Activated CD4-positive, alpha-beta T cell treated with anti-CD3 and anti-CD28 coated beads for 36 hours (primary cell): Measurements from ENCODE around the gene CDYL2. TPM values are rescaled to one million over a fixed set of nuclear protein-coding genes. Genes with fewer than 3 reads are reported as not detected.

Experiments used
- ATAC-seq: fragments of 200-7000 bp; cut with Tn5 transposase; one replicate; pipeline ENCODE4 v1.10.0; 2021; ENCODE audit warnings: mild to moderate bottlenecking, moderate library complexity
- CTCF ChIA-PET: fragments of 350-600 bp; sonication (Branson Sonifier 250); formaldehyde crosslinking; loops from one replicate; lab custom pipeline; 2021; ENCODE audit warnings: antibody characterized with exemption; lab: Charles Lee
- POLR2A ChIA-PET: fragments of 350-600 bp; sonication (Branson Sonifier 250); formaldehyde crosslinking; loops from one replicate; lab custom pipeline; 2021; ENCODE audit warnings: antibody characterized with exemption, inconsistent platforms; lab: Charles Lee
- DNase-seq: peaks from one replicate; pipeline ENCODE4 v3.0.0-alpha.2; 2020
- H3K27ac Mint-ChIP-seq: one replicate; pipeline ENCODE4 v1.8.0; 2021; ENCODE audit warnings: mixed read lengths
- H3K27me3 Mint-ChIP-seq: one replicate; pipeline ENCODE4 v1.8.0; 2021; ENCODE audit warnings: mixed read lengths
- H3K36me3 Mint-ChIP-seq: one replicate; pipeline ENCODE4 v1.8.0; 2021; ENCODE audit warnings: low read depth, mixed read lengths
- H3K4me1 Mint-ChIP-seq: one replicate; pipeline ENCODE4 v1.8.0; 2021; ENCODE audit warnings: mixed read lengths
- H3K4me3 Mint-ChIP-seq: one replicate; pipeline ENCODE4 v1.8.0; 2021; ENCODE audit warnings: mild to moderate bottlenecking, moderate library complexity, mixed read lengths
- H3K9me3 Mint-ChIP-seq: one replicate; pipeline ENCODE4 v1.8.0; 2021; ENCODE audit warnings: low read depth, mixed read lengths
- intact Hi-C, 2 experiments: fragments of 100-400 bp; cut with DNase I in 1 of 2; cut with micrococcal nuclease in 1 of 2; formaldehyde crosslinking; loops; one replicate each; pipeline versions ENCODE4 v1.14.2 to v1.15.1; 2022 to 2024; cut with DNase I, micrococcal nuclease
- total RNA-seq, 2 experiments: library from RNA; stranded (reverse); gene quantifications; one replicate each; pipeline ENCODE4 v1.2.3, GENCODE V29; 2021

Gene CDYL2
- 10 to 100 TPM; 17.6 to 21.5 TPM for total RNA-seq

- ChIA-PET POLR2A (no interaction called here), CTCF (interaction anchor here (1.1 kb wide), 1 partner anchor 199 kb away, joined by 3 read pairs; no protein-coding TSS in a partner anchor)
- H3K9me3 Mint-ChIP-seq = no peaks in the 10 kb centered on the region
- intact Hi-C loops = loop anchor here (1.0 to 10.0 kb wide), 5 partner anchors 132 to 960 kb away; partner anchors contain the start of genes CENPN (in 1 of the 2), CMC2 (in 1 of the 2) and DYNLRB2 (in 1 of the 2)
- peak within 1 kb of the TSS; percentile 84 for H3K4me3 Mint-ChIP-seq
- H3K36me3 Mint-ChIP-seq = peaks cover 5% of the 10 kb centered on the region
- peak; percentile 40 for ATAC-seq
- peaks cover 32% of the 10 kb centered on the region for H3K4me1 Mint-ChIP-seq
- H3K27ac Mint-ChIP-seq = peak within 1 kb of the TSS; percentile 89
- H3K27me3 Mint-ChIP-seq = no peaks in the 10 kb centered on the region
- peak; percentile 62 for DNase-seq
Measured at GRCh38 chr16:80804526-80805383, at the start of gene CDYL2. CDYL2 (minus strand) TSS chr16:80804598; CDS start chr16:80804173, 425 bp downstream.

DNA sequence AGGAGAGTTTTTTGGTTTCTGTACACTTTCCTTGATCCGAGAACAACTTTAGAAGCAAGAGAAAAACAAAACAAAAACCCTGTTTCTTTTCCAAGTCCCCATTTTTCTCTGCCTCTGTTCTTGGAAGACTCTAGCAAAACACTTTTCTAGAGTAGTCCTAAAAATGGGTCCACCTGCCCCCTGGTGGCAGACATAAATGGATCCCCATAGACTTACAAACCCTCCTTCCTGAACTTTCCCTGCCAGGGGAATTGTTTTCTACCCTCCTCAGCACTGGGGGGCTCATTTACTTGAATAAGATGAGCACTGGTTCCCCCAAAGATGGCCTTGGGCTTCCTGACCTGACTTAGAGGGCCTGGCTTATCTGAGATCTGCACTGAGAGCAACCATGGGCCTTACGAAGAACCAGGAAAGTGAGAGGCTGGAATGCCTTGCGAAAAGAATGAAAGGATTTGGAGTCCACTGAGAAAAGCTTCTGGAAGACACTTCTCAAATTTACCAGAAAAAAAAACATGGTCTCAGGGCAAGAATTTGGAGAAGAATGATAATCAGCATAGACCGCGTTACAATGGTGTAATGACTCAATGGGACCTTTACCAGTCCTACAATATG is 48.0 kb upstream of the CDYL2 start:
- Mint-ChIP-seq H3K4me1 (no peaks in the 10 kb centered on the region), H3K9me3 (no peaks in the 10 kb centered on the region), H3K27me3 (peaks cover 10% of the 10 kb centered on the region), H3K27ac (no peak overlapping the region), H3K4me3 (no peak overlapping the region), H3K36me3 (no peaks in the 10 kb centered on the region)
- peak; percentile 59 for DNase-seq
- POLR2A ChIA-PET = no interaction called here
- no peak for ATAC-seq
- intact Hi-C loops = loop anchor here (1.0 kb wide), 1 partner anchor 325 kb away; no protein-coding TSS in a partner anchor
- CTCF ChIA-PET = interaction anchor here (0.6 to 1.2 kb wide), 5 partner anchors 8 to 575 kb away, joined by 3 to 7 read pairs (median 4); no protein-coding TSS in a partner anchor

DNA sequence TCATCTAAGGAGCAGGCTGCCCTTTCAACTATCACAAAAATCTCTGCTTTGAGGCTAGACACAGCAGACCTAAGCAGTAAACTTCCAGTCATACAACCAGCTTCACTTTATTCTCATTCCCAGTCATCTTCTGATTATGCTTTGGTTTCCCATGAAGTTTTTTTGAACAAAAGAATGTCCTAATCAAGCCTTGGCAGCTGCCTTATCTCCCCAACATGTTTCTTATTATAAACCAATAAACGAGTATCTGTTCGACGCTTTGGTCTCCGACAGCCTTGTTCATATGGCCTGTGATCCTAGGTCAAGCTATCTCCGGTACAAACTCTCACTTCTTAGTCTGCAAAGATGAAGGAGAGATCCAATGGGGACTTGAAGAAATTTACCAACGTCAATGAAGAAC is 47.4 kb upstream of the CDYL2 start:
- intact Hi-C loops = loop anchor here (1.0 kb wide), 1 partner anchor 325 kb away; no protein-coding TSS in a partner anchor
- CTCF ChIA-PET = interaction anchor here (0.6 to 1.2 kb wide), 4 partner anchors 19 to 1370 kb away, joined by 3 to 7 read pairs (median 4); no protein-coding TSS in a partner anchor
- no peak for DNase-seq
- H3K36me3 Mint-ChIP-seq = no peaks in the 10 kb centered on the region
- ATAC-seq = no peak
- H3K27ac Mint-ChIP-seq = no peak overlapping the region
- H3K9me3 Mint-ChIP-seq = no peaks in the 10 kb centered on the region
- peaks cover 9% of the 10 kb centered on the region for H3K27me3 Mint-ChIP-seq
- H3K4me1 Mint-ChIP-seq = no peaks in the 10 kb centered on the region
- POLR2A ChIA-PET = no interaction called here
- H3K4me3 Mint-ChIP-seq = no peak overlapping the region

DNA sequence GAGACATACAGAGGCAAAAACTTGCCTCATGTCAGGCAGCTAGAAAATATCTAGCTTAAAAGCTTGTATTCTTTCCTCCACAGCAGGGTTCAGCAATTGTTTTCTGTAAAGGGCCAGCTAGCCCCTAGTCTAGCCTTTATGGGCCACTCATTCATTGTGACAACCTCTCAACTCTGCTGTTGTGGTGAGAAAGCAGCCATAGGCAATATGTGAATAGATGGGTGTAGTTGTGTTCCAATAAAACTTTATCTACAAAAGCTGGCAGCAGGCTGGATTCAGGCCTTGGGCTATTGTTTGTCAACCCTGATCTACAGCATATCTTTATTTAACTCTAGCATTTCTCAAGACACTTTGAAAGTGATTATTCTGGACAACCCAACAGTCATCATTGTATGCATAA is 46.4 kb upstream of the CDYL2 start:
- no peaks in the 10 kb centered on the region for H3K4me1 Mint-ChIP-seq
- no peak overlapping the region for H3K27ac Mint-ChIP-seq
- ChIA-PET CTCF (interaction anchor here (0.8 to 1.0 kb wide), 4 partner anchors 11 to 324 kb away, joined by 3 to 5 read pairs (median 3); no protein-coding TSS in a partner anchor), POLR2A (no interaction called here)
- DNase-seq (no peak), ATAC-seq (no peak)
- intact Hi-C loops = no loop called here
- H3K36me3 Mint-ChIP-seq = no peaks in the 10 kb centered on the region
- no peak overlapping the region for H3K4me3 Mint-ChIP-seq
- H3K9me3 Mint-ChIP-seq = no peaks in the 10 kb centered on the region
- H3K27me3 Mint-ChIP-seq = peaks cover 9% of the 10 kb centered on the region

- Mint-ChIP-seq H3K27ac (no peak overlapping the region), H3K36me3 (no peaks in the 10 kb centered on the region), H3K9me3 (no peaks in the 10 kb centered on the region), H3K4me3 (no peak overlapping the region), H3K27me3 (peaks cover 3% of the 10 kb centered on the region), H3K4me1 (no peaks in the 10 kb centered on the region)
- no peak for DNase-seq
- intact Hi-C loops = no loop called here
- CTCF ChIA-PET = interaction anchor here (1.7 kb wide), 1 partner anchor 322 kb away, joined by 8 read pairs; no protein-coding TSS in a partner anchor
- ATAC-seq = no peak
- POLR2A ChIA-PET = no interaction called here
Measured at GRCh38 chr16:80848862-80849261, 44.5 kb upstream of the CDYL2 start.

- no peak for DNase-seq
- Mint-ChIP-seq H3K4me3 (no peak overlapping the region), H3K4me1 (no peaks in the 10 kb centered on the region), H3K27me3 (peaks cover 5% of the 10 kb centered on the region), H3K27ac (no peak overlapping the region), H3K36me3 (no peaks in the 10 kb centered on the region), H3K9me3 (peaks cover 10% of the 10 kb centered on the region)
- intact Hi-C loops = no loop called here
- CTCF ChIA-PET = no interaction called here
- POLR2A ChIA-PET = no interaction called here
- ATAC-seq = no peak
Measured at GRCh38 chr16:80846680-80847079, 42.3 kb upstream of the CDYL2 start.

DNA sequence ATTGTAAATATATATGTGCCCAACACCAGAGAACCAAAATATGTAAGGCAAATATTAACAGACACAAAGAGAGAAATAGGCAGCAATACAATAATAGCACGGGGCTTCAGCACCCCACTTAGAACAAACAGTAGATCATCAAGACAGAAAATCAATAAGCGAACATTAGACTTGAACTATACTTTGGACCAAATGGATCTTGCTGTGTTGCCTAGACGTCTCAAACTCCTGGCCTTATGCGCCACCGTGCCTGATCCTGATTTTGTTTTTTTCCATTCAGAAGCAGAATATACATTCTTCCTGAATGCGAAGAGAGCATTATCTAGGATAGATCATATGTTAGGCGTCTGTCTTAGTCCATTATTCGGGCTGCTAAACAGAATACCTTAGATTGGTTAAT is 41.9 kb upstream of the CDYL2 start:
- H3K27me3 Mint-ChIP-seq = peaks cover 10% of the 10 kb centered on the region
- no peaks in the 10 kb centered on the region for H3K36me3 Mint-ChIP-seq
- POLR2A ChIA-PET = no interaction called here
- ATAC-seq (no peak), DNase-seq (no peak)
- no peaks in the 10 kb centered on the region for H3K4me1 Mint-ChIP-seq
- H3K9me3 Mint-ChIP-seq = peaks cover 12% of the 10 kb centered on the region
- CTCF ChIA-PET = interaction anchor here (0.7 kb wide), 1 partner anchor 184 kb away, joined by 3 read pairs; no protein-coding TSS in a partner anchor
- intact Hi-C loops = no loop called here
- H3K4me3 Mint-ChIP-seq = no peak overlapping the region
- H3K27ac Mint-ChIP-seq = no peak overlapping the region

DNA sequence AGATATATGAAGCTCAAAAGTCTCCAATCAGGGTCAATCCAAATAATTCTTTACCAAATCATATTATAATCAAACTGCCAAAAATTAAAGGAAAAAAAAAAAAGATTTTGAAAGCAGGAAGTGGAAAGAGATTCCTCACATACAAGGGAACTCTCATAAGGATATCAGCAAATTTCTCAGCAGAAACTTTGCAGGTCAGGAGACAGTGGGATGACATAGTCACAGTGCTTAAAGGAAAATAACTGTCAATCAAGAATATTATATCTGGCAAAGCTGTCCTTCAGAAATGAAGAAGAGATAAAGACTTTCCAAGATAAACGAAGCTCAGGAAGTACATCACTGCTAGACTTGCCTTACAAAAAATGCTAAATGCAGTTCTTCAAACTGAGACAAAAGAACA is 40.0 kb upstream of the CDYL2 start:
- DNase-seq = no peak
- ChIA-PET CTCF (interaction anchor here (1.0 kb wide), 2 partner anchors 8 to 19 kb away, joined by 3 read pairs; no protein-coding TSS in a partner anchor), POLR2A (no interaction called here)
- ATAC-seq = no peak
- intact Hi-C loops = no loop called here
- H3K27me3 Mint-ChIP-seq = peaks cover 14% of the 10 kb centered on the region
- no peak overlapping the region for H3K27ac Mint-ChIP-seq
- no peak overlapping the region for H3K4me3 Mint-ChIP-seq
- no peaks in the 10 kb centered on the region for H3K36me3 Mint-ChIP-seq
- peaks cover 16% of the 10 kb centered on the region for H3K9me3 Mint-ChIP-seq
- H3K4me1 Mint-ChIP-seq = no peaks in the 10 kb centered on the region

- Mint-ChIP-seq H3K4me3 (no peak overlapping the region), H3K27ac (no peak overlapping the region), H3K9me3 (peaks cover 16% of the 10 kb centered on the region), H3K4me1 (no peaks in the 10 kb centered on the region), H3K27me3 (peaks cover 23% of the 10 kb centered on the region), H3K36me3 (no peaks in the 10 kb centered on the region)
- CTCF ChIA-PET = no interaction called here
- ATAC-seq (no peak), DNase-seq (no peak)
- POLR2A ChIA-PET = no interaction called here
- intact Hi-C loops = no loop called here
Measured at GRCh38 chr16:80841231-80841630, 36.8 kb upstream of the CDYL2 start.

- intact Hi-C loops = no loop called here
- H3K9me3 Mint-ChIP-seq = peaks cover 11% of the 10 kb centered on the region
- H3K4me1 Mint-ChIP-seq = no peaks in the 10 kb centered on the region
- no peak overlapping the region for H3K4me3 Mint-ChIP-seq
- H3K27me3 Mint-ChIP-seq = peaks cover 27% of the 10 kb centered on the region
- no peaks in the 10 kb centered on the region for H3K36me3 Mint-ChIP-seq
- CTCF ChIA-PET = interaction anchor here (1.4 to 1.7 kb wide), 3 partner anchors 10 to 310 kb away, joined by 4 to 6 read pairs (median 4); no protein-coding TSS in a partner anchor
- ATAC-seq (no peak), DNase-seq (no peak)
- no peak overlapping the region for H3K27ac Mint-ChIP-seq
- POLR2A ChIA-PET = no interaction called here
Measured at GRCh38 chr16:80837533-80838147, 33.2 kb upstream of the CDYL2 start.

DNA sequence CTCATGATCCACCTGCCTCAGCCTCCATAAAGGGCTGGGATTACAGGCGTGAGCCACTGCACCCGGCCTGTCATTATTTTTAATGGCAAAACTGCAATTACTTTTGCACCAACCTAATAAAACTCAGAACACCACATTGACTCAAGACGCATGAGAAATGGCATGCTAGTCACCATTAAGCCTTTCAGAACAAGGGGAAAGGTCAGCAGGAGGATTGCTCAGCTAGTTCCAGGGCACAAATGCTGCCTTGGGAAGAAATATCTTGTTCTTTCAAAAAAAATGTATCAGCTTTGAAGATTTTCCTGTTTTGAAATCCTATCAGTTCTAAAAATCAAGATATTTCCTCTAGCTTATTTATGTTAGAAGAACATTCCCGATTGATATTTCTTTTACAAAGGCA is 32.4 kb upstream of the CDYL2 start:
- ATAC-seq = no peak
- POLR2A ChIA-PET = interaction anchor here (0.7 kb wide), 1 partner anchor 228 kb away, joined by 5 read pairs; no protein-coding TSS in a partner anchor
- DNase-seq = no peak
- Mint-ChIP-seq H3K9me3 (peaks cover 5% of the 10 kb centered on the region), H3K27ac (no peak overlapping the region), H3K4me3 (no peak overlapping the region), H3K4me1 (no peaks in the 10 kb centered on the region), H3K36me3 (no peaks in the 10 kb centered on the region), H3K27me3 (peaks cover 23% of the 10 kb centered on the region)
- CTCF ChIA-PET = interaction anchor here (1.4 to 1.7 kb wide), 3 partner anchors 9 to 310 kb away, joined by 4 to 6 read pairs (median 4); no protein-coding TSS in a partner anchor
- intact Hi-C loops = no loop called here
